ENCODE measurements around the gene ADAMTS8.

ADAMTS8 gene

DNA sequence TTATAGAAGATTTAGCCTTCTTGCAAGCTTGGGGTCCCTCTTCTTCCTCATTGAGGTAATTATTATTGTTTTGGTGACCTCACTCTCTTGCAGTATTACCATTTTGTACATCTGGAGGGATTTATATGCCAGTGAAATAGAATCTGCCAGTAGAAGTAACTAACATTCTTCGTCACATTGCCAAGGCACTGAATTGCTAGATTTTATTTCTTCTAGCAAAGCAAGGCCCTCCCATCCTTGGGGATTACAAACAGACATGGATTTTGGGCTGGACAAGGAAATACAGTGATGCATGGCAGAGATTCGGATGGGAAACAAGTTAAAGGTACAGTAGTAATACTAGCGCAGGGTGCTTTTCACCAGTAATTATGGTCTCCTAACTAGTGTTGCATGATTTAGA is 27.9 kb upstream of the ADAMTS8 start:
- Histone ChIP-seq H3K4me3 (ENCODE audit: low read depth, low read length) (no peak overlapping the region), H3K23ac (ENCODE audit: low read length) (no peak overlapping the region), H3K18ac (ENCODE audit: low read length) (no peak overlapping the region), H3K79me2 (ENCODE audit: control insufficient read depth, insufficient read depth, low read length, poor library complexity) (no peaks in the 10 kb centered on the region), H3K14ac (ENCODE audit: low read length) (no peak overlapping the region), H2AK5ac (ENCODE audit: low read length) (no peak overlapping the region), H3K36me3 (ENCODE audit: control insufficient read depth in 1 of 2, insufficient read depth in 2 of 2, low read length in 2 of 2) (no peaks in the 10 kb centered on the region), H3K9ac (ENCODE audit: low read length) (no peak overlapping the region), H3K27me3 (ENCODE audit: insufficient read depth, low read length) (peaks cover under 1% of the 10 kb centered on the region), H4K91ac (ENCODE audit: low read depth, low read length) (no peak overlapping the region), H2BK12ac (ENCODE audit: low read length) (no peak overlapping the region), H2BK120ac (ENCODE audit: insufficient read depth, low read length, poor library complexity) (no peak overlapping the region), H3K9me3 (ENCODE audit: insufficient read depth, low read depth, low read length) (no peaks in the 10 kb centered on the region), H2AFZ (ENCODE audit: insufficient read depth, low read length, poor library complexity) (no peak overlapping the region), H3K79me1 (ENCODE audit: low read length) (no peaks in the 10 kb centered on the region), H3K27ac (ENCODE audit: low read depth, low read length) (no peak overlapping the region), H3K4ac (ENCODE audit: low read depth, low read length) (no peak overlapping the region), H3K4me2 (ENCODE audit: low read length) (no peak overlapping the region), H3K4me1 (ENCODE audit: control insufficient read depth in 1 of 2, insufficient read depth in 2 of 2, low read length in 2 of 2) (no peaks in the 10 kb centered on the region), H4K8ac (ENCODE audit: low read depth, low read length) (no peak overlapping the region), H2BK5ac (ENCODE audit: low read depth, low read length, poor library complexity) (no peak overlapping the region), H4K12ac (ENCODE audit: low read depth, low read length) (no peak overlapping the region)
- no CpG with 5 or more reads among the region's 3 CpGs for WGBS (ENCODE audit: extremely low coverage, insufficient coverage, insufficient read length)
- no peak for DNase-seq

DNA sequence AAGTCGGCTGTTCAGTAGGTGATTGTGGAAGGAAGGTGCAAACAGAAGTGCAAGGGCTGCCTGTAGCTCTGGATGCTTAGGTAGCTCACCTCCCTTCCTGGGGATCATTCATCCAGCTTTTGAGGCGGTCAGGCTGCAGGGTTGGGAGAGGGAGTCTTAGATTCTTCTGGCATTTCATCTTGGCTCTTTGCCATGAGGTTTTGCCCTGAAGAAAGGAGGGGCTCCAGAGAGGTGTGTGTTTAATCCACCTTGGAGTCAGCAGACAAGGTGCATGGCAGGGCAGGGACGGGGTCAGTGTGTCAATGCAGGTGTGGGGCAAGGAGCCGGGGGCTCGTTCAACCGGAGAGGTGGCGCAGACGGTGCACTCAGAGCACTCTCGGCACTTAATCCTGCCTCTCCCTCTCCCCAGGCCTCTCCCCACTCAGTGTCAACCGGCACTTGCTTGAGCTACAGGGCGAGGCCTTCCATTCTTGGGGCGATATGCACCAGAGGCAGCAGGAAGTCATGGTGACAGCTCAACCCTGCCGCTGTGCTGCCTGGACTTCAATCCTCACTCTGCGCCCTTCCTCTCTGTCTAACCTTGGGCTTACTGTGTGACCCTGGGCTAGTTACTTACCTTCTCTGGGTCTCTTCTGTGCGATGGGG is 27.2 kb upstream of the ADAMTS8 start:
- H2AFZ ChIP-seq (ENCODE audit: insufficient read depth, low read length, poor library complexity), result no peak overlapping the region
- no peak overlapping the region for H3K9ac ChIP-seq (ENCODE audit: low read length)
- H3K14ac ChIP-seq (ENCODE audit: low read length), result no peak overlapping the region
- no peak overlapping the region for H2BK12ac ChIP-seq (ENCODE audit: low read length)
- no CpG with 5 or more reads among the region's 15 CpGs for WGBS (ENCODE audit: extremely low coverage, insufficient coverage, insufficient read length)
- H4K91ac ChIP-seq (ENCODE audit: low read depth, low read length), result no peak overlapping the region
- H2AK5ac ChIP-seq (ENCODE audit: low read length), result no peak overlapping the region
- H3K79me1 ChIP-seq (ENCODE audit: low read length), result no peaks in the 10 kb centered on the region
- H3K27ac ChIP-seq (ENCODE audit: low read depth, low read length), result no peak overlapping the region
- no peak overlapping the region for H3K4ac ChIP-seq (ENCODE audit: low read depth, low read length)
- no peak overlapping the region for H2BK120ac ChIP-seq (ENCODE audit: insufficient read depth, low read length, poor library complexity)
- no peak overlapping the region for H3K18ac ChIP-seq (ENCODE audit: low read length)
- H4K12ac ChIP-seq (ENCODE audit: low read depth, low read length), result no peak overlapping the region
- H3K4me3 ChIP-seq (ENCODE audit: low read depth, low read length), result peak overlapping the region; percentile 28
- no peaks in the 10 kb centered on the region for H3K79me2 ChIP-seq (ENCODE audit: control insufficient read depth, insufficient read depth, low read length, poor library complexity)
- H3K27me3 ChIP-seq (ENCODE audit: insufficient read depth, low read length), result peaks cover 6% of the 10 kb centered on the region
- no peak overlapping the region for H4K8ac ChIP-seq (ENCODE audit: low read depth, low read length)
- no peaks in the 10 kb centered on the region for H3K36me3 ChIP-seq (ENCODE audit: control insufficient read depth in 1 of 2, insufficient read depth in 2 of 2, low read length in 2 of 2)
- DNase-seq, result no peak
- no peaks in the 10 kb centered on the region for H3K9me3 ChIP-seq (ENCODE audit: insufficient read depth, low read depth, low read length)
- H3K4me2 ChIP-seq (ENCODE audit: low read length), result no peak overlapping the region
- H3K23ac ChIP-seq (ENCODE audit: low read length), result no peak overlapping the region
- no peak overlapping the region for H2BK5ac ChIP-seq (ENCODE audit: low read depth, low read length, poor library complexity)
- H3K4me1 ChIP-seq (ENCODE audit: control insufficient read depth in 1 of 2, insufficient read depth in 2 of 2, low read length in 2 of 2), result no peaks in the 10 kb centered on the region

DNA sequence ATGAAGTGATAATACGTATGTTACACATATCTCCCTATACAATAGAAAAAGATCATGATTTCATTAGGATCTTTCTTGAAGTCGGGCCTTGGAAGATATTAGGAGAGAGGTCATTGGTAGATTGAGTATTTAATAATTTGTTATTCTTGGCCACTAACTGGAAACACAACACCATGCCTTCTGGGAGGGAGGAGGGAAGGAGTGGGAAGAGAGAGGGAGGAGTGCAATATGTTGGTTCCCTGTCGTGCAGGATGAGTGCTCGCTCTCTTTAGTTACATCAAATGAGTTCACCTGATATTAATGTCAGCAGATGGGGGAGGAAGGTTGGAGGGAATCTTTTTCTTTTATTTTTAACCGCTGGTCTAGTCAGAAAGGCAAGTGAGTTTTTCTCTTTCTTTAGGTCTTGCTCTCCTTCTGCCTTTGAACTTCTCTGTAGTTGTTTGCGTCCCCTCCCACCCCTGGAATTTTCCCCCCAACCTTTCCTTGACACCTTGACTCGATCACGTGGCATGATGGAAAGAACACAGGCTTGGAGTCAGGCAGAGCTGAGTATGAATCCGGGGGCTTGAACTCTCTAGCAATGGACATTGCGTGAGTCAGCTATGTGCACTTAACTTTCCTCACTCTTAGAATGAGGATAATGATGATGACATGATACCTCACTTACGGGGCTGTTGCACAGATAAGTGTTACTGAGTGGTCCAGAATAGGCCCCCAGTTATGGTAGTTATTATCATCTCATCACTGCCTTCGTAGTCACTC is 26.3 kb upstream of the ADAMTS8 start:
- no CpG with 5 or more reads among the region's 12 CpGs for WGBS (ENCODE audit: extremely low coverage, insufficient coverage, insufficient read length)
- Histone ChIP-seq H3K9ac (ENCODE audit: low read length) (no peak overlapping the region), H4K91ac (ENCODE audit: low read depth, low read length) (no peak overlapping the region), H2AK5ac (ENCODE audit: low read length) (no peak overlapping the region), H3K14ac (ENCODE audit: low read length) (no peak overlapping the region), H3K4me3 (ENCODE audit: low read depth, low read length) (no peak overlapping the region), H3K23ac (ENCODE audit: low read length) (no peak overlapping the region), H3K9me3 (ENCODE audit: insufficient read depth, low read depth, low read length) (peaks cover 4% of the 10 kb centered on the region), H4K12ac (ENCODE audit: low read depth, low read length) (no peak overlapping the region), H2BK5ac (ENCODE audit: low read depth, low read length, poor library complexity) (no peak overlapping the region), H3K27me3 (ENCODE audit: insufficient read depth, low read length) (peaks cover 16% of the 10 kb centered on the region), H3K4me2 (ENCODE audit: low read length) (no peak overlapping the region), H3K79me1 (ENCODE audit: low read length) (no peaks in the 10 kb centered on the region), H2BK120ac (ENCODE audit: insufficient read depth, low read length, poor library complexity) (no peak overlapping the region), H3K4ac (ENCODE audit: low read depth, low read length) (no peak overlapping the region), H4K8ac (ENCODE audit: low read depth, low read length) (no peak overlapping the region), H2BK12ac (ENCODE audit: low read length) (no peak overlapping the region), H3K36me3 (ENCODE audit: control insufficient read depth in 1 of 2, insufficient read depth in 2 of 2, low read length in 2 of 2) (no peaks in the 10 kb centered on the region), H3K79me2 (ENCODE audit: control insufficient read depth, insufficient read depth, low read length, poor library complexity) (no peaks in the 10 kb centered on the region), H3K4me1 (ENCODE audit: control insufficient read depth in 1 of 2, insufficient read depth in 2 of 2, low read length in 2 of 2) (peaks cover 0 to 3% of the 10 kb centered on the region in 2 experiments), H2AFZ (ENCODE audit: insufficient read depth, low read length, poor library complexity) (no peak overlapping the region), H3K27ac (ENCODE audit: low read depth, low read length) (no peak overlapping the region), H3K18ac (ENCODE audit: low read length) (no peak overlapping the region)
- no peak for DNase-seq

DNA sequence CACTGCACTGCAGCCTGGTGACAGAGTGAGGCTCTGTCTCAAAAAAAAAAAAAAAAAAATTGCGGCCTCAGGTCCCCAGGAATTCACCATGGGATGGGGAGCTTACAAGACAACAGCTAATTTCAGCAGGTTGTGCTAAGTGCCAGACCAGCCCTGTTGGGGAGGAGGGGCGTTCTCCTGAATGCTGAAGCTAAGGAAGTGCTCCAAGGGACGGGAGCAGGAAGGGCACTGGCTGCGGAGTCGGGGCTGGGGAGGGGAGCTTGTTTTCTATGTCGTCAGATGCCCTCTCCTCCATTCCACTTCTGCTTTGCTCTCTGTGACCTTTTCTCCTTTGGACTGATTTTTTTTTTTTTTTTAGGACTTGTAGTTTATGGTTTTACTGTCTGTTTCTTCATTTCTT is 24.5 kb upstream of the ADAMTS8 start:
- no peak for DNase-seq
- no CpG with 5 or more reads among the region's 6 CpGs for WGBS (ENCODE audit: extremely low coverage, insufficient coverage, insufficient read length)
- no peak overlapping the region for H2AK5ac ChIP-seq (ENCODE audit: low read length)

More for the DNA sequence above, 24.5 kb upstream of the ADAMTS8 start:
- Histone ChIP-seq H3K4me1 (ENCODE audit: control insufficient read depth in 1 of 2, insufficient read depth in 2 of 2, low read length in 2 of 2) (peaks cover 0 to 20% of the 10 kb centered on the region in 2 experiments), H3K4me3 (ENCODE audit: low read depth, low read length) (no peak overlapping the region), H4K91ac (ENCODE audit: low read depth, low read length) (no peak overlapping the region), H3K27ac (ENCODE audit: low read depth, low read length) (no peak overlapping the region), H3K23ac (ENCODE audit: low read length) (no peak overlapping the region), H2BK120ac (ENCODE audit: insufficient read depth, low read length, poor library complexity) (no peak overlapping the region), H3K36me3 (ENCODE audit: control insufficient read depth in 1 of 2, insufficient read depth in 2 of 2, low read length in 2 of 2) (no peaks in the 10 kb centered on the region), H4K12ac (ENCODE audit: low read depth, low read length) (no peak overlapping the region), H2BK12ac (ENCODE audit: low read length) (no peak overlapping the region), H3K9me3 (ENCODE audit: insufficient read depth, low read depth, low read length) (peaks cover 8% of the 10 kb centered on the region), H3K18ac (ENCODE audit: low read length) (no peak overlapping the region), H3K9ac (ENCODE audit: low read length) (no peak overlapping the region), H3K27me3 (ENCODE audit: insufficient read depth, low read length) (peaks cover 28% of the 10 kb centered on the region), H3K79me1 (ENCODE audit: low read length) (no peaks in the 10 kb centered on the region), H2BK5ac (ENCODE audit: low read depth, low read length, poor library complexity) (no peak overlapping the region), H3K4me2 (ENCODE audit: low read length) (no peak overlapping the region), H3K4ac (ENCODE audit: low read depth, low read length) (no peak overlapping the region), H2AFZ (ENCODE audit: insufficient read depth, low read length, poor library complexity) (no peak overlapping the region), H3K79me2 (ENCODE audit: control insufficient read depth, insufficient read depth, low read length, poor library complexity) (no peaks in the 10 kb centered on the region), H4K8ac (ENCODE audit: low read depth, low read length) (no peak overlapping the region), H3K14ac (ENCODE audit: low read length) (no peak overlapping the region)
